Chondrocyte (in vitro differentiated cells): ENCODE measurements around the gene AHI1. TPM values are rescaled to one million over a fixed set of nuclear protein-coding genes. Genes with fewer than 3 reads are reported as not detected.

Experiments used
- DNase-seq: peaks from one replicate; pipeline ENCODE4 v3.0.0; 2021; ENCODE audit warnings: mixed read lengths, low spot score
- H3K27ac Mint-ChIP-seq: one replicate; pipeline ENCODE4 v1.8.0; 2021; ENCODE audit warnings: mild to moderate bottlenecking, moderate library complexity, mixed read lengths; ENCODE audit not compliant: unreplicated experiment
- H3K27me3 Mint-ChIP-seq: 2 replicates; pipeline ENCODE4 v1.8.0; 2021; ENCODE audit warnings: low read depth, mixed read lengths
- H3K36me3 Mint-ChIP-seq: 2 replicates; pipeline ENCODE4 v1.8.0; 2021; ENCODE audit warnings: low read depth, mixed read lengths
- H3K4me1 Mint-ChIP-seq: 2 replicates; pipeline ENCODE4 v1.8.0; 2021; ENCODE audit warnings: low read depth, mild to moderate bottlenecking, mixed read lengths
- H3K4me3 Mint-ChIP-seq: one replicate; pipeline ENCODE4 v1.8.0; 2021; ENCODE audit warnings: mild to moderate bottlenecking, moderate library complexity, mixed read lengths; ENCODE audit not compliant: unreplicated experiment
- H3K9me3 Mint-ChIP-seq: 2 replicates; pipeline ENCODE4 v1.8.0; 2021; ENCODE audit warnings: low read depth, mixed read lengths
- CTCF ChIP-seq: fragments of 200-600 bp; sonication (generic); IDR thresholded peaks from 2 replicates; pipeline ENCODE4 v1.5.0; 2021; ENCODE audit warnings: antibody characterized with exemption, mild to moderate bottlenecking, moderate library complexity
- total RNA-seq: library from RNA; stranded (reverse); gene quantifications from 3 replicates; pipeline ENCODE4 v1.2.1, GENCODE V29; 2021

The AHI1 gene
- total RNA-seq, 1 donor from 2014 or later, result 14.8 TPM

- Mint-ChIP-seq H3K27me3 (peaks cover 2% of the 10 kb centered on the region), H3K4me1 (no peaks in the 10 kb centered on the region), H3K9me3 (no peaks in the 10 kb centered on the region), H3K27ac (no peak overlapping the region), H3K36me3 (no peaks in the 10 kb centered on the region), H3K4me3 (no peak overlapping the region)
- no peak for TF ChIP-seq CTCF
- DNase-seq, result no peak
Observed at GRCh38 chr6:135260612-135261011, 236.9 kb downstream of the AHI1 start.

- DNase-seq, result no peak
- peaks cover 2% of the 10 kb centered on the region for H3K27me3 Mint-ChIP-seq
- H3K9me3 Mint-ChIP-seq, result no peaks in the 10 kb centered on the region
- no peak overlapping the region for H3K27ac Mint-ChIP-seq
- no peaks in the 10 kb centered on the region for H3K36me3 Mint-ChIP-seq
- H3K4me1 Mint-ChIP-seq, result no peaks in the 10 kb centered on the region
- no peak overlapping the region for H3K4me3 Mint-ChIP-seq
- no peak for TF ChIP-seq CTCF
Observed at GRCh38 chr6:135258970-135259369, 238.6 kb downstream of the AHI1 start.

- H3K9me3 Mint-ChIP-seq, result no peaks in the 10 kb centered on the region
- H3K4me1 Mint-ChIP-seq, result no peaks in the 10 kb centered on the region
- DNase-seq, result no peak
- TF ChIP-seq CTCF, result peak; percentile 34
- no peak overlapping the region for H3K27ac Mint-ChIP-seq
- peaks cover 2% of the 10 kb centered on the region for H3K27me3 Mint-ChIP-seq
- no peak overlapping the region for H3K4me3 Mint-ChIP-seq
- H3K36me3 Mint-ChIP-seq, result no peaks in the 10 kb centered on the region
Observed at GRCh38 chr6:135257631-135258405, 239.7 kb downstream of the AHI1 start.

- H3K27me3 Mint-ChIP-seq, result peaks cover 2% of the 10 kb centered on the region
- H3K4me1 Mint-ChIP-seq, result peaks cover 2% of the 10 kb centered on the region
- TF ChIP-seq CTCF, result no peak
- H3K36me3 Mint-ChIP-seq, result no peaks in the 10 kb centered on the region
- DNase-seq, result no peak
- no peak overlapping the region for H3K27ac Mint-ChIP-seq
- H3K9me3 Mint-ChIP-seq, result no peaks in the 10 kb centered on the region
- H3K4me3 Mint-ChIP-seq, result no peak overlapping the region
Observed at GRCh38 chr6:135256866-135257265, 240.7 kb downstream of the AHI1 start.

- H3K27ac Mint-ChIP-seq, result no peak overlapping the region
- no peaks in the 10 kb centered on the region for H3K9me3 Mint-ChIP-seq
- no peaks in the 10 kb centered on the region for H3K36me3 Mint-ChIP-seq
- peaks cover 14% of the 10 kb centered on the region for H3K4me1 Mint-ChIP-seq
- DNase-seq, result no peak
- no peak for TF ChIP-seq CTCF
- H3K27me3 Mint-ChIP-seq, result no peaks in the 10 kb centered on the region
- H3K4me3 Mint-ChIP-seq, result no peak overlapping the region
Observed at GRCh38 chr6:135254471-135254870, 243.1 kb downstream of the AHI1 start.
